Gastroesophageal sphincter (tissue), 4 donors: ENCODE measurements around the gene GLI3. TPM values are rescaled to one million over a fixed set of nuclear protein-coding genes. Genes with fewer than 3 reads are reported as not detected.

ENCODE experiments used
- ATAC-seq: fragments of 150-250 bp; one replicate; pipeline ENCODE4 v1.9.1; 2016; ENCODE audit warnings: mild to moderate bottlenecking, moderate library complexity
- H3K27ac ChIP-seq, 4 donors: fragments of 200-600 bp; sonication (generic) in 3 of 4; 1 replicate in 3 of 4; 2 replicates in 1 of 4; pipeline ENCODE4 v1.5.1; 2016 to 2019
- H3K27me3 ChIP-seq: fragments of 200-600 bp; sonication (generic); one replicate; pipeline ENCODE4 v1.5.1; 2019
- H3K36me3 ChIP-seq, 2 donors: fragments of 200-600 bp; sonication (generic); one replicate each; pipeline ENCODE4 v1.5.1; 2019; ENCODE audit warnings: control low read depth in 1 of 2
- H3K4me1 ChIP-seq, 3 donors: fragments of 200-600 bp; sonication (generic); 1 replicate in 2 of 3; 2 replicates in 1 of 3; pipeline ENCODE4 v1.5.1; 2016 to 2019; ENCODE audit warnings: control low read depth in 2 of 3
- H3K4me3 ChIP-seq, 2 donors: fragments of 200-600 bp; sonication (generic); one replicate each; pipeline ENCODE4 v1.5.1; 2019; ENCODE audit warnings: mild to moderate bottlenecking in 1 of 2, moderate library complexity in 1 of 2
- H3K9me3 ChIP-seq, 3 donors: fragments of 200-600 bp; sonication (generic); one replicate each; pipeline ENCODE4 v1.5.1; 2017 to 2019; ENCODE audit warnings: control low read depth in 2 of 3
- EP300 ChIP-seq: sonication (generic); formaldehyde crosslinking; IDR thresholded peaks from one replicate; pipeline ENCODE4 v1.6.1; 2017; ENCODE audit warnings: antibody characterized with exemption, mild to moderate bottlenecking
- POLR2A ChIP-seq, 2 donors: fragments of 450-650 bp; IDR thresholded peaks; one replicate each; pipeline ENCODE4 v1.6.1; 2017; ENCODE audit warnings: antibody characterized with exemption in 2 of 2, mild to moderate bottlenecking in 2 of 2, moderate library complexity in 1 of 2
- POLR2AphosphoS5 ChIP-seq: sonication (generic); formaldehyde crosslinking; IDR thresholded peaks from one replicate; pipeline ENCODE4 v1.6.1; 2017; ENCODE audit warnings: antibody characterized with exemption
- WGBS, 2 donors: methylation state at CpG; one replicate each; pipeline ENCODE4 v1.1.5; 2018; ENCODE audit warnings: low coverage in 1 of 2; 5-methylcytosine and 5-hydroxymethylcytosine counted together
- total RNA-seq, 4 donors: library from RNA; depleted of rRNA; stranded (reverse); fragments of >200 nt; gene quantifications; one replicate each; pipeline ENCODE4 v1.1.0, GENCODE V29; 2016
- TF ChIP-seq, protein P1 (sequence below), 4 experiments: fragments of 200-600 bp in 2 of 4; fragments of 450-650 bp in 2 of 4; sonication (generic) in 1 of 4; IDR thresholded peaks; one replicate each; pipeline ENCODE4 v1.5.1; 2017 to 2019; ENCODE audit warnings: antibody characterized with exemption in 4 of 4, mild to moderate bottlenecking in 2 of 4, moderate library complexity in 2 of 4

GLI3 gene
- total RNA-seq, 4 donors from 2014 or later = 7.3 to 18.2 (median 12.6) TPM

DNA sequence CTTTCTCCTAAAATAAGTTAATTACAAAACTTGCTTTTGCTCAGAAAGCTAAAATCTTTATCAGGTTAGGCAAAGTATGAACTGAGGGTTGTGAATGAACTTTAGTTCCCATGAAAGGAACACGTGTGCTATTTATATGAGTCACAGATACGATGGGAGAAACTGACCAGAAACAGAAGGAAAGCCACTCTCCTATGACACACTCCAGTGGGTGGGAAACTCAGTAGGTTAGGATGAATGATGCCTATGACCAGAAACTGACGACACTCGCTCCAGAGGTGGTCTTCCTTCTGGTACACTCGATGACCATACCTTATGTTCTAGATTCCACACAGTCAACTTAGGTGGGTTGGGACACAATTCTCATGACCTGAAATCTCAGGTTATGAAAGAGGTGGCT lies 318.4 kb downstream of the GLI3 start:
- TF ChIP-seq POLR2AphosphoS5 (no peak), EP300 (no peak), POLR2A (IDR thresholded peaks at IDR 0.05) (no peak)
- TF ChIP-seq, protein P1, sequence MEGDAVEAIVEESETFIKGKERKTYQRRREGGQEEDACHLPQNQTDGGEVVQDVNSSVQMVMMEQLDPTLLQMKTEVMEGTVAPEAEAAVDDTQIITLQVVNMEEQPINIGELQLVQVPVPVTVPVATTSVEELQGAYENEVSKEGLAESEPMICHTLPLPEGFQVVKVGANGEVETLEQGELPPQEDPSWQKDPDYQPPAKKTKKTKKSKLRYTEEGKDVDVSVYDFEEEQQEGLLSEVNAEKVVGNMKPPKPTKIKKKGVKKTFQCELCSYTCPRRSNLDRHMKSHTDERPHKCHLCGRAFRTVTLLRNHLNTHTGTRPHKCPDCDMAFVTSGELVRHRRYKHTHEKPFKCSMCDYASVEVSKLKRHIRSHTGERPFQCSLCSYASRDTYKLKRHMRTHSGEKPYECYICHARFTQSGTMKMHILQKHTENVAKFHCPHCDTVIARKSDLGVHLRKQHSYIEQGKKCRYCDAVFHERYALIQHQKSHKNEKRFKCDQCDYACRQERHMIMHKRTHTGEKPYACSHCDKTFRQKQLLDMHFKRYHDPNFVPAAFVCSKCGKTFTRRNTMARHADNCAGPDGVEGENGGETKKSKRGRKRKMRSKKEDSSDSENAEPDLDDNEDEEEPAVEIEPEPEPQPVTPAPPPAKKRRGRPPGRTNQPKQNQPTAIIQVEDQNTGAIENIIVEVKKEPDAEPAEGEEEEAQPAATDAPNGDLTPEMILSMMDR (IDR thresholded peaks at IDR 0.05) = no peak
- Histone ChIP-seq H3K9me3 (no peaks in the 10 kb centered on the region), H3K4me3 (no peak overlapping the region), H3K4me1 (peaks cover 0 to 10% (median 6%) of the 10 kb centered on the region in 3 donors), H3K27me3 (no peaks in the 10 kb centered on the region), H3K27ac (no peak overlapping the region), H3K36me3 (no peaks in the 10 kb centered on the region)
- 59 to 87% methylated on average over 2 to 5 of the region's 5 CpGs for WGBS, 2 donors
- no peak for ATAC-seq

DNA sequence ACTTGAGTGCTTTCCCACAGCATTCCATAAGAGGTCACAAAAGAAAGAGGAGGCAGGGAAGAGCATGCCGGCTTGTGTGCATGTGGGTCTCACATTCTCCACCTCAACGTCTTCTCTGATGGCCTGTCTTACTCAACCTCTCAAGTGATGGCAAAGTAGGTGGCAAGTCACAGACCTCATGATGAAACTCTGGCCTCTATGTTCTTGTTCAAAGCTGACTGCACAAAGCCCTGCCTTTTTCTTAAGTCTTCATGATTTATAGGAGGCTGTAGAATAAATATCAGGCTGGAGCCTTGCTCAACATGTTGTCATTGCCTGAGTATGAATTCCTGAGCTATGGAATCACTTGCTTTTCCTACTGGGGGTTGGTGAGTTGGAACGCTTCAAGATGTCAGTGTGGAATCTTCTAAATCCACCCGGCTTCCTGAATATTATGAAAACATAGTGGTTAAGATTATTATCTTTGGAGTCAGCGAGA lies 320.5 kb downstream of the GLI3 start:
- Histone ChIP-seq H3K4me3 (no peak overlapping the region), H3K36me3 (no peaks in the 10 kb centered on the region), H3K4me1 (peaks cover 0 to 10% (median 6%) of the 10 kb centered on the region in 3 donors), H3K27me3 (no peaks in the 10 kb centered on the region), H3K9me3 (no peaks in the 10 kb centered on the region), H3K27ac (peak overlapping the region in 3 of 4 donors; percentile 24 to 71 (median 66))
- WGBS, 2 donors = 33 to 37% methylated on average over 3 to 5 of the region's 5 CpGs
- TF ChIP-seq POLR2A (IDR thresholded peaks at IDR 0.05) = no peak
- TF ChIP-seq EP300 = no peak
- peak; percentile 81 for TF ChIP-seq POLR2AphosphoS5
- TF ChIP-seq, protein P1 (IDR thresholded peaks at IDR 0.05) = no peak
- peak; percentile 94 for ATAC-seq

DNA sequence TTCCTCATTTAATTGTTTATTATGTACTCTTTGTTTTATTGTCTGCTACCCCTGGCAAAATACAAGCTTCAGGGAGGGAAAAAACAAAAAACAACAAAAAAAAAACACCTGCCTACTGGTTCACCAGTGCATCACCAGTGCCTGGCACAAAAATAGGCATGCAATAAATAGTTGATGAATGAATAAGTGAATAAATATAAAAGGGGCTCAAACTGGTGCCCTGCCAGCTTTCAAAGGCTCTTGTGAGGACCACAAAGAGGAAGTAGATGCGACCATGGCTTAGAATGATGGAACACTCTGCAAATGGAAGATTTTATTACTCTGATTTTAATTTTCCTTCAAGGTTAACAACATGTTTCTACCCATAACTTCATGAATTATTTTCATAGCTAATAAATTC lies 321.1 kb downstream of the GLI3 start:
- no peak for TF ChIP-seq EP300
- no peak for TF ChIP-seq POLR2A (IDR thresholded peaks at IDR 0.05)
- TF ChIP-seq POLR2AphosphoS5 = no peak
- TF ChIP-seq, protein P1 (IDR thresholded peaks at IDR 0.05) = no peak
- no peak overlapping the region for H3K4me3 ChIP-seq
- no peaks in the 10 kb centered on the region for H3K9me3 ChIP-seq
- H3K27ac ChIP-seq = peak overlapping the region in 3 of 4 donors; percentile 3 to 71 (median 66)
- WGBS, 2 donors = 50 to 80% methylated on average over 1 of the region's 1 CpG
- no peak for ATAC-seq
- H3K4me1 ChIP-seq = peaks cover 0 to 10% (median 6%) of the 10 kb centered on the region in 3 donors
- no peaks in the 10 kb centered on the region for H3K36me3 ChIP-seq
- H3K27me3 ChIP-seq = no peaks in the 10 kb centered on the region

DNA sequence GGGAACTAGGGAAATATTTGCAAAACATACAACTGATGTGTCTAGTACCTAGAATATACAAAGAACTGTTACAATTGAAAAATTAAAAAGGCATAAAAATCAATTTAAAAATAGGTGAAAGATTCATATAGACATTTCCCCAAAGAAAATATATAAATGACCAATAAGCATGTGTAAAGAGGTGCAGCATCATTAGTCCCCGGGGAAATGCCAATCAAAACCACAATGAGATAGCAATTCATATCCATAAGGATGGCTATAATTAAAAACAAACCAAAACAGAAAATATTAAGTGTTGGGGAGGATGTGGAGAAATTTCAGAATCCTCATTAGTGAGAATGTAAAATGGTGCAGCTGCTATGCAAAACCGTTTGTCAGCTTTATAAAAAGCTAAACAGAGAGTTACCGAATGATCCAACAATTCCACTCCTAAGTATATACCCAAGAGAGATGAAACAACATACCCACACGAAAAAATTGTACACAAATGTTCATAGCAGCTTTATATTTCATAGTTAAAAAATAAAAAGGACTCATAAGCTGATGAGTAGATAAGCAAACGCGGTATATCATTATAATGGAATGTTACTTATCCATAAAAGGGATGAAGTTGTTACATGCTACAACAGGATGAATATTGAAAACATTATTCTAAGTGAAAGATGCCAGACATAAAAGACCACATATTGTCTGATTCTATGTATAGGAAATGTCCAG lies 324.0 kb downstream of the GLI3 start:
- peaks cover 0 to 10% (median 6%) of the 10 kb centered on the region in 3 donors for H3K4me1 ChIP-seq
- H3K9me3 ChIP-seq = no peaks in the 10 kb centered on the region
- no peak overlapping the region for H3K27ac ChIP-seq
- H3K27me3 ChIP-seq = no peaks in the 10 kb centered on the region
- no peak overlapping the region for H3K4me3 ChIP-seq
- no peak for TF ChIP-seq EP300
- WGBS, 2 donors = 74 to 76% methylated on average over 6 of the region's 6 CpGs
- no peaks in the 10 kb centered on the region for H3K36me3 ChIP-seq
- ATAC-seq = no peak

DNA sequence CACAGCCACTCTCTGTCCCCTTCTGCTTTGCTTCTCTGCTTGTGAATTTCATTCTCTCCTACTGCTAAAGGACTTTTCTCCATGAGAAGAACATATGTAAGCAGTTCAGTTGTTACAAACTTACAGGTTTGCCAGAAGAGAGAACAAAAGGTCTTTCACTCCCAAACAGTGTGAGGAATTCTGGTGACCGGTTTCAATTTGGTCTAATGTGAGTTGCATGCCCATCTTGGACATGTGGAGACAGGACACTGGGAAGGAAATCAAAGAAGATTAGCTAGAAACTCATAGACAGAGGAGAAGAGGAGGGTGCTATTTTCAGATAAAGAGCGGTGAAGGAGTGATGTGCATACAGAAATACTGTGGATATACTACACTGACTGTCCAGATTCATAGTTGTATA lies 324.6 kb downstream of the GLI3 start:
- no peak for ATAC-seq
- WGBS, 2 donors = 68 to 88% methylated on average over 1 to 2 of the region's 2 CpGs
- H3K9me3 ChIP-seq = no peaks in the 10 kb centered on the region

More for the DNA sequence above, 324.6 kb downstream of the GLI3 start:
- Histone ChIP-seq H3K4me1 (peaks cover 0 to 10% (median 6%) of the 10 kb centered on the region in 3 donors), H3K4me3 (no peak overlapping the region), H3K27me3 (no peaks in the 10 kb centered on the region), H3K36me3 (no peaks in the 10 kb centered on the region), H3K27ac (no peak overlapping the region)
- TF ChIP-seq POLR2A (IDR thresholded peaks at IDR 0.05) (no peak), EP300 (no peak), POLR2AphosphoS5 (no peak)
- TF ChIP-seq, protein P1 (IDR thresholded peaks at IDR 0.05) = no peak
